HEK293 (cell line): Measurements from ENCODE around the gene ACSBG1.
A peak's percentile ranks its signal among the peaks of the same experiment; 100 is the strongest.

ENCODE experiments used
- CTCF ChIA-PET: fragments of 350-600 bp; formaldehyde crosslinking; extraction: SDS; loops from one replicate; lab custom pipeline; 2021; ENCODE audit warnings: antibody characterized with exemption; lab: Yijun Ruan, JAX
- POLR2A ChIA-PET: fragments of 300-600 bp; formaldehyde crosslinking; extraction: SDS; loops from one replicate; lab custom pipeline; 2020; ENCODE audit warnings: antibody characterized with exemption, inconsistent platforms; lab: Yijun Ruan, JAX
- H3K27ac ChIP-seq: fragments of 200-500 bp; sonication (Bioruptor generic); 2 replicates; pipeline ENCODE4 v1.5.1; 2014; ENCODE audit warnings: low read depth, low read length, control low read depth, inconsistent platforms; ENCODE audit errors: extremely low read depth
- H3K36me3 ChIP-seq, 2 experiments: fragments of 200-500 bp in 1 of 2; sonication (Bioruptor generic) in 1 of 2; 1 replicate in 1 of 2; 2 replicates in 1 of 2; pipeline ENCODE4 v1.5.1; 2014 to 2017; ENCODE audit warnings: inconsistent platforms in 2 of 2, low read length in 2 of 2; ENCODE audit not compliant: control insufficient read depth in 2 of 2, insufficient read depth in 1 of 2
- H3K4me1 ChIP-seq: fragments of 200-500 bp; sonication (Bioruptor generic); 2 replicates; pipeline ENCODE4 v1.5.1; 2014; ENCODE audit warnings: mild to moderate bottlenecking, low read length, inconsistent platforms; ENCODE audit not compliant: control insufficient read depth, insufficient read depth
- H3K4me3 ChIP-seq: 2 replicates; pipeline ENCODE4 v1.5.1; 2011; ENCODE audit warnings: low read depth, mild to moderate bottlenecking, control low read depth, low read length, moderate library complexity
- H3K9me3 ChIP-seq: fragments of 200-500 bp; sonication (Bioruptor generic); 2 replicates; pipeline ENCODE4 v1.5.1; 2014; ENCODE audit warnings: low read depth, low read length, inconsistent platforms; ENCODE audit not compliant: control insufficient read depth, insufficient read depth
- ELK4 ChIP-seq: IDR thresholded peaks from 2 replicates; pipeline ENCODE4 v1.6.1; 2011; ENCODE audit warnings: mild to moderate bottlenecking, low read depth, low read length, borderline replicate concordance
- GFI1B ChIP-seq: fragments of 450-650 bp; formaldehyde crosslinking; IDR thresholded peaks from 2 replicates; pipeline ENCODE4 v1.5.1; 2016; ENCODE audit warnings: missing biosample characterization, missing genetic modification characterization
- KLF1 ChIP-seq: fragments of 450-650 bp; formaldehyde crosslinking; IDR thresholded peaks from 2 replicates; pipeline ENCODE4 v1.5.1; 2016; ENCODE audit warnings: missing biosample characterization, missing genetic modification characterization
- MYNN ChIP-seq: fragments of 450-650 bp; formaldehyde crosslinking; IDR thresholded peaks from 2 replicates; pipeline ENCODE4 v1.5.1; 2016; ENCODE audit warnings: missing biosample characterization, missing genetic modification characterization, borderline replicate concordance
- ZBTB44 ChIP-seq: fragments of 450-650 bp; IDR thresholded peaks from 2 replicates; pipeline ENCODE4 v1.5.1; 2018; ENCODE audit warnings: missing biosample characterization, mild to moderate bottlenecking, missing genetic modification characterization
- ZIC2 ChIP-seq: fragments of 450-650 bp; formaldehyde crosslinking; IDR thresholded peaks from 2 replicates; pipeline ENCODE4 v1.5.1; 2016; ENCODE audit warnings: missing biosample characterization, missing genetic modification characterization
- ZNF121 ChIP-seq: fragments of 450-650 bp; formaldehyde crosslinking; IDR thresholded peaks from 2 replicates; pipeline ENCODE4 v1.5.1; 2016; ENCODE audit warnings: missing biosample characterization, missing genetic modification characterization
- ZNF155 ChIP-seq: fragments of 450-650 bp; formaldehyde crosslinking; IDR thresholded peaks from 2 replicates; pipeline ENCODE4 v1.5.1; 2016; ENCODE audit warnings: missing biosample characterization, missing genetic modification characterization
- ZNF19 ChIP-seq: fragments of 450-650 bp; formaldehyde crosslinking; IDR thresholded peaks from 2 replicates; pipeline ENCODE4; 2016; ENCODE audit warnings: missing biosample characterization, missing genetic modification characterization, low read depth
- ZNF202 ChIP-seq: fragments of 450-650 bp; formaldehyde crosslinking; IDR thresholded peaks from 2 replicates; pipeline ENCODE4 v1.5.1; 2016; ENCODE audit warnings: missing biosample characterization, missing genetic modification characterization, borderline replicate concordance
- ZNF211 ChIP-seq: fragments of 450-650 bp; formaldehyde crosslinking; IDR thresholded peaks from 2 replicates; pipeline ENCODE4 v1.5.1; 2016; ENCODE audit warnings: low read depth, missing biosample characterization, missing genetic modification characterization
- ZNF311 ChIP-seq: fragments of 450-650 bp; formaldehyde crosslinking; IDR thresholded peaks from 2 replicates; pipeline ENCODE4 v1.5.1; 2017; ENCODE audit warnings: missing biosample characterization, missing genetic modification characterization, borderline replicate concordance
- ZNF324 ChIP-seq: fragments of 450-650 bp; formaldehyde crosslinking; IDR thresholded peaks from 2 replicates; pipeline ENCODE4 v1.5.1; 2016; ENCODE audit warnings: missing biosample characterization, missing genetic modification characterization
- ZNF335 ChIP-seq: fragments of 450-650 bp; formaldehyde crosslinking; conservative IDR thresholded peaks from 2 replicates; pipeline ENCODE4 v1.5.1; 2016; ENCODE audit warnings: missing biosample characterization, missing genetic modification characterization
- ZNF501 ChIP-seq: fragments of 450-650 bp; formaldehyde crosslinking; IDR thresholded peaks from 2 replicates; pipeline ENCODE4 v1.5.1; 2016; ENCODE audit warnings: missing biosample characterization, missing genetic modification characterization
- ZNF549 ChIP-seq: fragments of 450-650 bp; IDR thresholded peaks from 2 replicates; pipeline ENCODE4 v1.5.1; 2018; ENCODE audit warnings: missing biosample characterization, missing genetic modification characterization, mild to moderate bottlenecking, inconsistent platforms, moderate library complexity
- ZNF561 ChIP-seq: fragments of 450-650 bp; IDR thresholded peaks from 2 replicates; pipeline ENCODE4 v1.5.1; 2018; ENCODE audit warnings: missing biosample characterization, missing genetic modification characterization, borderline replicate concordance
- ZNF623 ChIP-seq: fragments of 450-650 bp; formaldehyde crosslinking; IDR thresholded peaks from 2 replicates; pipeline ENCODE4 v1.5.1; 2016; ENCODE audit warnings: missing biosample characterization, missing genetic modification characterization
- ZNF777 ChIP-seq: fragments of 450-650 bp; formaldehyde crosslinking; IDR thresholded peaks from 2 replicates; pipeline ENCODE4 v1.5.1; 2017; ENCODE audit warnings: missing biosample characterization, missing genetic modification characterization, borderline replicate concordance
- TF ChIP-seq, protein P1 (sequence below): fragments of 450-650 bp; formaldehyde crosslinking; IDR thresholded peaks from 2 replicates; pipeline ENCODE4 v1.5.1; 2016; ENCODE audit warnings: missing biosample characterization, missing genetic modification characterization, borderline replicate concordance

ACSBG1 gene

GRCh38 chr15:78206326-78207109, 27.8 kb downstream of the ACSBG1 start:
- Histone ChIP-seq H3K27ac (no peak overlapping the region), H3K36me3 (no peaks in the 10 kb centered on the region), H3K9me3 (no peaks in the 10 kb centered on the region), H3K4me1 (no peaks in the 10 kb centered on the region), H3K4me3 (no peak overlapping the region)
- TF ChIP-seq ZNF777 (tag by site-specific recombination) (no peak), ZIC2 (tag by site-specific recombination) (0 out of 2 replicates have a peak, but pooled peaks have one; percentile 23), ELK4 (no peak), ZNF335 (tag by site-specific recombination) (no peak), KLF1 (tag by site-specific recombination) (no peak)
- POLR2A ChIA-PET, result no interaction called here
- CTCF ChIA-PET, result interaction anchor here (0.6 to 2.8 kb wide), 7 partner anchors 10 to 94 kb away, joined by 3 to 33 read pairs (median 4); no protein-coding TSS in a partner anchor

DNA sequence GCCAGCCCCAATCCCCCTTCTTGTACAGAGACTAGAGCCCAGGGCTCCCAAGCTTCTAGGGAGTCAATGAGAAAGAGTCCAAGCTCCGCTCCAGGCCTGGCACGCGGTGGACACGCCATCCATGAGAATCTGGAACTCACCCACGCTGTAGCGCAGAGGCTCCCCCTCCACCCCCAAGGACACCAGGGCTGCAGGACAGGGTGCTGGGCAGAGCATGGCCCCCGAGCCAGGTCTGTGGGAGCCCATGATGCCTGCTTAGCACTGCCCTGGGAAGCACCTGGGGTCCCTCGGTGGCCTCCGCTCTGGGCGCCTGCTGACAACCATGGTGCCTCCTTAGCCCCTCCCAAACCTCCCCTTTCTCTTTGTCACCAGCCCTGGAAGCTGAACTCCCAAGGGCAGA, 28.5 kb downstream of the ACSBG1 start:
- no peak overlapping the region for H3K27ac ChIP-seq
- ChIA-PET CTCF (interaction anchor here (0.6 to 2.8 kb wide), 3 partner anchors 10 to 35 kb away, joined by 3 to 33 read pairs (median 5); no protein-coding TSS in a partner anchor), POLR2A (no interaction called here)

More for the DNA sequence above, 28.5 kb downstream of the ACSBG1 start:
- TF ChIP-seq ZNF549 (tag by site-specific recombination) (no peak), ZNF211 (tag by site-specific recombination) (no peak), ZNF623 (no peak), ZNF19 (tag by site-specific recombination) (no peak), ZNF324 (tag by site-specific recombination) (no peak), ELK4 (no peak), ZNF501 (no peak), MYNN (no peak), ZNF202 (tag by site-specific recombination) (no peak), ZNF121 (tag by site-specific recombination) (no peak), ZNF155 (tag by site-specific recombination) (no peak), ZBTB44 (no peak), GFI1B (tag by site-specific recombination) (no peak), ZNF311 (tag by site-specific recombination) (no peak), ZNF561 (no peak)
- TF ChIP-seq, protein P1, sequence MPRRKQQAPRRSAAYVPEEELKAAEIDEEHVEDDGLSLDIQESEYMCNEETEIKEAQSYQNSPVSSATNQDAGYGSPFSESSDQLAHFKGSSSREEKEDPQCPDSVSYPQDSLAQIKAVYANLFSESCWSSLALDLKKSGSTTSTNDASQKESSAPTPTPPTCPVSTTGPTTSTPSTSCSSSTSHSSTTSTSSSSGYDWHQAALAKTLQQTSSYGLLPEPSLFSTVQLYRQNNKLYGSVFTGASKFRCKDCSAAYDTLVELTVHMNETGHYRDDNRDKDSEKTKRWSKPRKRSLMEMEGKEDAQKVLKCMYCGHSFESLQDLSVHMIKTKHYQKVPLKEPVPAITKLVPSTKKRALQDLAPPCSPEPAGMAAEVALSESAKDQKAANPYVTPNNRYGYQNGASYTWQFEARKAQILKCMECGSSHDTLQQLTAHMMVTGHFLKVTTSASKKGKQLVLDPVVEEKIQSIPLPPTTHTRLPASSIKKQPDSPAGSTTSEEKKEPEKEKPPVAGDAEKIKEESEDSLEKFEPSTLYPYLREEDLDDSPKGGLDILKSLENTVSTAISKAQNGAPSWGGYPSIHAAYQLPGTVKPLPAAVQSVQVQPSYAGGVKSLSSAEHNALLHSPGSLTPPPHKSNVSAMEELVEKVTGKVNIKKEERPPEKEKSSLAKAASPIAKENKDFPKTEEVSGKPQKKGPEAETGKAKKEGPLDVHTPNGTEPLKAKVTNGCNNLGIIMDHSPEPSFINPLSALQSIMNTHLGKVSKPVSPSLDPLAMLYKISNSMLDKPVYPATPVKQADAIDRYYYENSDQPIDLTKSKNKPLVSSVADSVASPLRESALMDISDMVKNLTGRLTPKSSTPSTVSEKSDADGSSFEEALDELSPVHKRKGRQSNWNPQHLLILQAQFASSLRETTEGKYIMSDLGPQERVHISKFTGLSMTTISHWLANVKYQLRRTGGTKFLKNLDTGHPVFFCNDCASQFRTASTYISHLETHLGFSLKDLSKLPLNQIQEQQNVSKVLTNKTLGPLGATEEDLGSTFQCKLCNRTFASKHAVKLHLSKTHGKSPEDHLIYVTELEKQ (tag by site-specific recombination), result no peak
- no peaks in the 10 kb centered on the region for H3K36me3 ChIP-seq
- H3K4me3 ChIP-seq, result no peak overlapping the region
- no peaks in the 10 kb centered on the region for H3K4me1 ChIP-seq
- no peaks in the 10 kb centered on the region for H3K9me3 ChIP-seq
